Left cardiac atrium (tissue), 4 donors: Measurements from ENCODE around the gene KIF6. TPM values are rescaled to one million over a fixed set of nuclear protein-coding genes. Genes with fewer than 3 reads are reported as not detected.

Experiments used
- ATAC-seq, 2 donors: fragments of 200-7000 bp; cut with Tn5 transposase; one replicate each; pipeline ENCODE4 v1.9.1; 2020; ENCODE audit warnings: mild to moderate bottlenecking in 2 of 2, moderate library complexity in 2 of 2
- DNase-seq: peaks from one replicate; pipeline ENCODE4 v3.0.0-alpha.2; 2020
- intact Hi-C, 2 donors: fragments of 100-400 bp; cut with DNase I; formaldehyde crosslinking; loops; one replicate each; pipeline versions ENCODE4 v1.14.1 to v1.15.1; 2022 to 2023
- total RNA-seq, 2 donors: library from RNA; stranded (reverse); fragmentation: NEBNext Ultra II Directional; extraction: Animal tissue kit (Norgen Biotek cat#: 25700); gene quantifications; one replicate each; pipeline ENCODE4 v1.2.1, GENCODE V29; 2021
- donor health status: DM: no; HTN: yes; CAD: no.
- donor health status: DM: no; HTN: yes; CAD: no; lungs with severe emphysema.
- donor health status: DM: yes; HTN: yes; CAD: no.
- donor health status: Dilated cardiomyopathy.

Gene KIF6
- total RNA-seq, 2 donors from 2014 or later: 0.15 to 0.31 TPM

DNA sequence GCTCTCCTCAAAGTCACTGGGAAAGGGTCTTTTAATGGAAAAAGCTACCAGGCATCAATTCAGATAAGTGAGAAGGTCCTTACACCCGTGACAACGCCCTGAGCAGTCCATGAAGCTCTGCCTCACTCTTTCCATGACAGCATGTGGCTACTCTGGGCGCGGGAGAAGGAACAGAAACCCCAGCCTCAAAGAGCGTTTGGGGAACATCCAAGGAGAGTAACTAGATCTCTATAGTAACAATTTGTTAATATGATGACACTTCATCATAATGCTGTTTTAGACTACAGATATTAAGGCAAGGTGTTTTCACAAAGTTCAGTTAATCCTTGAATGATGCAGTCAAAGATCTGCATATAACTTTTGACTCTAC is 55.2 kb downstream of the KIF6 start:
- intact Hi-C loops: no loop called here
- DNase-seq (no peak), ATAC-seq (no peak)

GRCh38 chr6:39669207-39669972 is 55.8 kb downstream of the KIF6 start:
- intact Hi-C loops: no loop called here
- no peak for DNase-seq

DNA sequence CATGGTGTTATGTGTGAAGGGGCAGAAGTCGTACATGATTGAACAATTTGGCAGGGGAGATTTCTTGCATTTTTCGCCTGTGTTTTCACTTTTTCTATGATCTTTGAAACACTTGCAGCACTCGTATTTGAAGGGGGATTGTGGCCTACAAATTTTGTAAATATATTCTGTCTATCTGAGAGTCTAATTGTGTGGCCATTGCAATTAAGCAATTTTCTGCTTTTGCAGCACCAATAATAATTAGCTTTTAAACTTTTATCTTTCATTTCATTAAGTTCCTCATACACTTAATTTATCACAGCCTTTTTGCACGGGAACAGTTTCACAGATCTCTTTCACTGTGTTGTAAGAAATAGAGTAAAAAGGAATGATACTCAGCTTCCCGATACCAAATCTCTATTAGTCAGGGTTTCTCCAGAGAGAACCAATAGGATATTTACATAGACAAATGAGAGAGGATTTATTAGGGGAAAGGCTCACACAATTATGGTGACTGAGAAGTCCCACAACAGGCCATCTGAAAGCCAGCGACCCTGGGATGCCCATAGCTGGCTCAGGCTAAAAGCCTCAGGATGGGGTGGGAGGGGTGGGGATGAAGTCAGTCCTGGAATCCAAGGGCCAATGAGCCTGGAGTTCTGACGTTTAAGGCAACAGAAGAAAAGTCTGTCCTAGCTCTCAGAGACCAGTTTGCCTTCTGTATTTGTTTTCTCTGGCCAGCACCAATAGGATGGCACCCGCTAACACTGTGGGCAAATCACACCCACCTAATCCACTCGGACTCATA is 58.3 kb downstream of the KIF6 start:
- ATAC-seq: no peak
- intact Hi-C loops: no loop called here

More at GRCh38 chr6:39669207-39669972, 55.8 kb downstream of the KIF6 start:
- ATAC-seq: no peak

GRCh38 chr6:39665861-39666260 is 59.3 kb downstream of the KIF6 start:
- no peak for DNase-seq
- no peak for ATAC-seq
- intact Hi-C loops: no loop called here

More for the DNA sequence above, 58.3 kb downstream of the KIF6 start:
- DNase-seq: no peak

- no peak for ATAC-seq
- no peak for DNase-seq
Measured at GRCh38 chr6:39664173-39664572, 61.0 kb downstream of the KIF6 start.

GRCh38 chr6:39657355-39658135 is 67.7 kb downstream of the KIF6 start:
- intact Hi-C loops: no loop called here
- DNase-seq (no peak), ATAC-seq (no peak)

More at GRCh38 chr6:39664173-39664572, 61.0 kb downstream of the KIF6 start:
- intact Hi-C loops: no loop called here

- ATAC-seq: no peak
- no peak for DNase-seq
- intact Hi-C loops: no loop called here
Measured at GRCh38 chr6:39654121-39654520, 71.1 kb downstream of the KIF6 start.

DNA sequence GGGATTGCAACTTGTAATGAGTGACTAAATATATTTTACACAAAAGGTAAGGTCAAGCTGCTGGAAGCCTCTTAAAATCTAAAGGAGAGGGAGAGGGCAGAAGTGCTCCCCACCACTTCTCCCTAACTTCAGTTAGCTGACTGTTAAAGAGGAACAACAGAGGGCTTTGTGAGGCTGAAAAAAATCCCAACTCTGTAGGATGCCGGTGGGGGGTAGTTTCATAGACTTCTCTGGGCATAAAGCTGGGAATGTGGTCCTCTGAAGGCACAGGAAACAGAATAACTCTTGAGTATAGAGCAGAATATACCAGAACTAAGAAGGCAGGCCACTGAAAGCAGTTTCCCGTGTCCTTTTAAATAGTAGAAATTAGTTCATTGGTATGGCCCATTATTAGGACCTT is 71.6 kb downstream of the KIF6 start:
- no peak for ATAC-seq
- DNase-seq: no peak
- intact Hi-C loops: no loop called here

- ATAC-seq: no peak
- intact Hi-C loops: no loop called here
Measured at GRCh38 chr6:39649996-39650395, 75.2 kb downstream of the KIF6 start.

DNA sequence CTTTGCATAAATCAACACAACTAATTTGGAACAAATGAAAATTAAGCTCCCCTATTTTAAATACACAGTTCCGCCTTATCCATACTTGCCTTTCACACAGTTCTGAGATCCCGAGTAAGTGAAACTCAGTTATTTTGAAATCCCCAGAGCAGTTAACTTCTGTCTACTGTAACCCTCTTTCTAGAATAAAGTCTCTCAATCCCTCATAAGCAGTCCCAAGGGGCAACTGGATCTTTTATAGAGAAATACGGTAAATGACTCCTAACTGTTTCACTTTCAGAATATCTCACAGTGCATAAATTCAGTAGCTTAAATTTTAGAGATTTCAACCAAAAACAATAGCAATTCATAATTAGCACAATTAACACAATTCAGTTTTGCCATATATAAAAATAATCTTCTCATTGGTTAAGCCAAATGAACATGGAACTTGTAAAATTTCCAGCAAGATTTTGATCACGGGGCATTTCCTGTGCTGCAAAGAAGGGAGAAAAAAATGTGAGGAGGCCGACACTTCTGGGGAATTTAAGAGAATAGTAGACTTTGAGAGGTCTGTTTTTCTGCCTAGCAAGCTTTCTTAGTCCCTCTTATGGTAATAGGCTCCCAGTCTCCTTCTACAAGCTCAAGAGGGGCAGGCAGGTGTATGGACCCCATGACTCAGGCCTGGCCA is 78.3 kb downstream of the KIF6 start:
- intact Hi-C loops: no loop called here

More at GRCh38 chr6:39649996-39650395, 75.2 kb downstream of the KIF6 start:
- DNase-seq: no peak

DNA sequence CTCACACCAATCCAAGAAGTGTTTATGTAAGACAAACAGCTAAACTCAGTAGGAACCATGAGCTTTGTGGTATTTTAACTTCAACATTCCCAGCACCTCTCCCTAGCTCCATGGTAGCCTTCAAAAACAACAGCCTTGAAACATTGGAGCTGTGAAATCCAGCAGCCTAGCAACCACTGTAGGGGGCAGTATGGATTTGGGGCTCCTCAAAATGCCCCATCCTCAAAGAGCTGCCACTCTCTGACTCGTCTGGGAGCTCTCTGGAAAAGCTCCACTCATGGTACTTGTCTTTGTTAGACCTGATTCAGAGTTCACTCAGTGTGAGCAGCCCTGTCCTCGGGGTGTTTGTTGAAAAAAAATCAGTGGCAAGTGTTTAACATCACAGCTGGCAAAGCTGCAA is 82.9 kb downstream of the KIF6 start:
- intact Hi-C loops: no loop called here
- ATAC-seq: no peak

More for the DNA sequence above, 78.3 kb downstream of the KIF6 start:
- ATAC-seq (peak in 1 of 2 donors; percentile 38), DNase-seq (no peak)

GRCh38 chr6:39638126-39638822 is 86.9 kb downstream of the KIF6 start:
- DNase-seq (no peak), ATAC-seq (no peak)
- intact Hi-C loops: no loop called here

More for the DNA sequence above, 82.9 kb downstream of the KIF6 start:
- DNase-seq: no peak

DNA sequence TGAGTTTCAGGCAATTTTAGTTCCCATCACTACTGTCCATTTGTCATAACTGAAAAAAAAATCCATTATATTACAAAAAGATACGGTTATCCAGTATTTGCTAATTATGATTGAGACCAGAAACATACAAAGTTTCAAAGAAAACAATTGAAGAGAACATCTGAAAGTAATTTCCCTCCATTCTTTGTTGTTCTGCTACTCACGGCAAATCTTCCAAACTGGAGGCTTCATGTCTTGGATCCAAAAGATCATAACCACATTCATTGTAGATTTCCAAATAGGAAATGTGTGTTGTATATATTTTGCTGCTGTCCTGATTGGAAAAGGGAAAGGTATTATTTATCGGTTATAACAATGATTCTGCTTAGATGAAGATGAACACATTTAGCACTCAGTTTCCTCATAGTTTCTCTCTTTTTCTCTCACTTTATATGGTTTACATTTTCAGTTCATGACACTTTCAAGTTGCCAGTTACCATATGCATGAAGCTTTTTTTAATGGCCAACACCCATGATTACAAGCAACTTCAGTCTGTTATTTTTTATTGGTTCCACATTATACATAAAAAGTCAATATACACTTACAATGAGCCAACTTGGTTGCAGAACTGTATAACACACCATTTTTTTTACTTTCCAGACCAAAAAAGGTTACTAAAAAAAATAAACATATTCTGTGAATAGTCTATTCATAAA is 90.4 kb downstream of the KIF6 start:
- no peak for DNase-seq
- no peak for ATAC-seq
- intact Hi-C loops: no loop called here

DNA sequence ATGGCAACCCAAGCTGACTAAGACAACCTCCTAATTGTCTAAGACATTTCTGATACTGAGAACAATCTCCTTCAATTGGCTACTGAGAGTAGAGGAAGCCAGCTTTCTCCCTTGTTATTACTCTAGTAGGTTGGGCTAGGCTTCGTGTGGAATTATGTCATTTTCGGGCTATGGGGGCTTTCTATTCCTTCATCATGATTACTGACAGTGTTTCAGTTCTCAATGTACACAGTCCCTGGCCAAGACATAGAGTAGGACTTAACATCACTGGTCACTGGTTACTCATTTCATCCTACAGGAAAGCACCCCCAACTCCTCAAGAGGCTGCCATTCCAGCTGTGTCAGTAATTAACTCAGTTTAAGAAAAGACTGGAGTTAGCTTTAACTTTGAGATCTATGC is 100.0 kb downstream of the KIF6 start:
- DNase-seq (no peak), ATAC-seq (no peak)
- intact Hi-C loops: no loop called here

DNA sequence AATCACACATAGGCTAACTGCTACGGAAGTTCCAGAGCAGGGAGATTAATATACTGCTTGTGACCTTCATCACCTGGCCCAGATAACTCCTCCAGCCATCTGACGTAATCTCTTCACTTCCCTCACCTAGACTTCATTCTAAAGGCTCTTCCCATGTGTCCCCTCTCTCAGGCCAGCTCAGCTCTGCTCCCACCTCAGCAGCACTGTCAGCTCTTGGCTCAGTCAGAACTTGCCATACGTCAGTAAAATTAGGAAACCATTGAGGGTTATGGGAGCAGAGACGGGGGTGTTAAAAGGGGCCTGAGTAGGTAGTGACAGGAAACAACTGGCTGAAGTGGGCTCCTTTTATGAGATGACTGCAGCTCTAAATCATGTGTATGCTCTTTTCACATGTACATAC is 101.5 kb downstream of the KIF6 start:
- no peak for ATAC-seq
- intact Hi-C loops: no loop called here

DNA sequence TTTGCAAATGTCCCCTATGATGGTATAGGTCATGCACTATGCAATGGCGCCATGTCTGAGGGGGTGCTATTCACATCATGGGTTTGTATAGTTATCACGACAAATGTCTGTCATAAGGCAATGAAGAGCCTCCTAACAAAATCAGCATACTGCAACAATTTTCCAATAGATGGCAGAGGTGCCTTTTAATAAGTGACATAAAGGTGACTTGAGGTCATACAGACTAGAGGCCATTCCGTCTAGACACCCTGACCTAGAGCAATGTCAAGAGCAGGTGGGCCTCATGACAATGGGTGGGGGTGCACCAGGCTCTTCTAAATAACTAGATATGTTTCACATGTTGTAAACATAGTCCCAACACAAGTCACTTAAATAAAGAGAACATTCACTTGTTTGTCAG is 107.7 kb downstream of the KIF6 start:
- no peak for ATAC-seq
- intact Hi-C loops: loop anchor here in 1 of 2 donors (10.0 kb wide), 1 partner anchor 117 kb away; no protein-coding TSS in a partner anchor
- no peak for DNase-seq

More for the DNA sequence above, 101.5 kb downstream of the KIF6 start:
- DNase-seq: no peak

GRCh38 chr6:39617026-39617425 is 108.2 kb downstream of the KIF6 start:
- DNase-seq: no peak
- intact Hi-C loops: loop anchor here in 1 of 2 donors (10.0 kb wide), 1 partner anchor 118 kb away; no protein-coding TSS in a partner anchor
- ATAC-seq: no peak

DNA sequence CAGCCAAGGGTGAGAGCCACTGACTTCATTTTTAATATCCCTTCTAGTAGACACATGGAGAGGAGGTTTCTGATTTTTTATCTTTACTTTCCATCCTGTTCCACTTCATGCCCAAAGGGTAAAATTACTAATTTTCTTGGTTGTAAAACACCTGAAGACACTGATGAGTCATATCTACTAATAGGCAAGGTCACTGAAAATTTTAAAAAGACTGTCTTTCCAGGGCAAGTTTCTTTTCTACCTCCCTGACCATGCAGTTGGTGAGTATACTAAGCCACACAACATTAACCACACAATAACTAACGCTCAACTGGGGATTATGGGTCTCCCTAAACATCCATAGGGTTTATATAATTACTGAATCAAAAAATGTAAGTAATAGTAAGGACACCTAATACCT is 109.6 kb downstream of the KIF6 start:
- no peak for DNase-seq
- intact Hi-C loops: loop anchor here in 1 of 2 donors (10.0 kb wide), 1 partner anchor 119 kb away; no protein-coding TSS in a partner anchor
- no peak for ATAC-seq
